Activated CD4-positive, alpha-beta T cell treated with anti-CD3 and anti-CD28 coated beads, Interleukin-10, Interleukin-2, amounts not matched to agents 100 ng/mL and 50 ng/mL, durations not matched to agents 16 hours and 8 hours (primary cell): ENCODE measurements around the gene MAP2K4.
A peak's percentile ranks its signal among the peaks of the same experiment; 100 is the strongest.

Experiments used
- DNase-seq: peaks from one replicate; pipeline ENCODE4 v3.0.0-alpha.2; 2020

The MAP2K4 gene

GRCh38 chr17:12178644-12179330 lies 158.1 kb downstream of the MAP2K4 start:
- no peak for DNase-seq

GRCh38 chr17:12180644-12181261 lies 160.1 kb downstream of the MAP2K4 start:
- peak; percentile 48 for DNase-seq

DNA sequence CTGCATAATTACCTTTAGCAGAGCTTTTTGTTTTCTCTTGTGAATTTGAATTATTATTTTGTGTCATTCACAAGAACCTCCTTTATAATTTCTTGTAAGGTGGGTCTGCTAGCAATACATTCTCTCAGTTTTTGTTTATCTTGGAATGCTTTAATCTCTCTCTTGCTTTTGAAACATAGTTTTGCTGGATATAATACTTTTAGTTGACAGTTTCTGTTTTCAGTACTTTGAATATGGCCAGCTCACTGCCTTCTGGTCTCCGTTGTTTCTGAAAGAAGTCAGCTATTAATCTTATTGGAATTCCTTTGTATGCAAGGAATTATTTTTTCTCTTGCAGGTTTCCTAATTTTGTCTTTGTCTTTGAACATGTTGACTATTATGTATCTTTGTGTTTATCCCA lies 167.0 kb downstream of the MAP2K4 start:
- no peak for DNase-seq

- DNase-seq: no peak
Observed at GRCh38 chr17:12193144-12193735, 172.6 kb downstream of the MAP2K4 start.
